Astrocyte (in vitro differentiated cells and primary cell): ENCODE results near the gene PROKR1.
"Not testable (repeated sequence)": the region's sequence is repeated elsewhere in the genome, so short reads cannot be mapped to it uniquely, and the experiment has no call there.

Experiments used
- EZH2 ChIP-seq: IDR thresholded peaks from 2 replicates; pipeline ENCODE4 v1.6.1; 2012; ENCODE audit warnings: mild to moderate bottlenecking, low read length, inconsistent platforms; ENCODE audit not compliant: insufficient read depth
- TF ChIP-seq, protein P1 (sequence below): IDR thresholded peaks from 2 replicates; pipeline ENCODE4 v1.5.1; 2011; ENCODE audit warnings: low read depth, mild to moderate bottlenecking, inconsistent platforms, low read length, moderate library complexity; ENCODE audit not compliant: insufficient read depth

DNA sequence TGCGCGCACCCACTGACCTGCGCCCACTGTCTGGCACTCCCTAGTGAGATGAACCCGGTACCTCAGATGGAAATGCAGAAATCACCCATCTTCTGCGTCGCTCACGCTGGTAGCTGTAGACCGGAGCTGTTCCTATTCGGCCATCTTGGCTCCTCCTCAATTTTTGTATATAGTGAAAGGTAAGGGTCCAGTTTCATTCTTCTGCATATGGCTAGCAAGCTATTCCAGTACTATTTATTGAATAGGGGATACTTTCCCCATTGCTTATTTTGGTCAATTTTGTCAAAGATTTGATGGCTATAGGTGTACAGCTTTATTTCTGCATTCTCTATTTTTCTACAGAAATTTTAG lies 36.5 kb downstream of the PROKR1 start:
- TF ChIP-seq, protein P1, sequence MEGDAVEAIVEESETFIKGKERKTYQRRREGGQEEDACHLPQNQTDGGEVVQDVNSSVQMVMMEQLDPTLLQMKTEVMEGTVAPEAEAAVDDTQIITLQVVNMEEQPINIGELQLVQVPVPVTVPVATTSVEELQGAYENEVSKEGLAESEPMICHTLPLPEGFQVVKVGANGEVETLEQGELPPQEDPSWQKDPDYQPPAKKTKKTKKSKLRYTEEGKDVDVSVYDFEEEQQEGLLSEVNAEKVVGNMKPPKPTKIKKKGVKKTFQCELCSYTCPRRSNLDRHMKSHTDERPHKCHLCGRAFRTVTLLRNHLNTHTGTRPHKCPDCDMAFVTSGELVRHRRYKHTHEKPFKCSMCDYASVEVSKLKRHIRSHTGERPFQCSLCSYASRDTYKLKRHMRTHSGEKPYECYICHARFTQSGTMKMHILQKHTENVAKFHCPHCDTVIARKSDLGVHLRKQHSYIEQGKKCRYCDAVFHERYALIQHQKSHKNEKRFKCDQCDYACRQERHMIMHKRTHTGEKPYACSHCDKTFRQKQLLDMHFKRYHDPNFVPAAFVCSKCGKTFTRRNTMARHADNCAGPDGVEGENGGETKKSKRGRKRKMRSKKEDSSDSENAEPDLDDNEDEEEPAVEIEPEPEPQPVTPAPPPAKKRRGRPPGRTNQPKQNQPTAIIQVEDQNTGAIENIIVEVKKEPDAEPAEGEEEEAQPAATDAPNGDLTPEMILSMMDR: not testable (repeated sequence)
- TF ChIP-seq EZH2: not testable (repeated sequence)
